HepG2 (cell line): ENCODE results near the gene LIFR. TPM values are rescaled to one million over a fixed set of nuclear protein-coding genes. Genes with fewer than 3 reads are reported as not detected.

Source experiments
- ATAD3A ChIP-seq: sonication (generic); formaldehyde crosslinking; IDR thresholded peaks from 2 replicates; pipeline ENCODE4 v1.4.0; 2020; ENCODE audit warnings: missing genetic modification reagents
- BCL3 ChIP-seq: sonication (generic); formaldehyde crosslinking; IDR thresholded peaks from 2 replicates; pipeline ENCODE4 v1.5.1; 2020; ENCODE audit warnings: mild to moderate bottlenecking, missing genetic modification reagents, moderate library complexity
- BRD4 ChIP-seq: sonication (generic); formaldehyde crosslinking; IDR thresholded peaks from 2 replicates; pipeline ENCODE4 v1.4.0; 2020; ENCODE audit warnings: missing genetic modification reagents
- CREM ChIP-seq, 2 experiments: sonication (generic) in 1 of 2; formaldehyde crosslinking in 1 of 2; IDR thresholded peaks; 2 replicates each; pipeline versions ENCODE4 v1.4.0 to v1.6.1; 2016 to 2020; ENCODE audit warnings: antibody characterized with exemption in 1 of 2, mild to moderate bottlenecking in 1 of 2, missing genetic modification reagents in 1 of 2
- EHMT2 ChIP-seq: fragments of 200-600 bp; sonication (generic); IDR thresholded peaks from 2 replicates; pipeline ENCODE4 v1.7.0; 2017; ENCODE audit warnings: antibody characterized with exemption, low read depth, low read length, borderline replicate concordance
- ELF1 ChIP-seq: sonication (generic); formaldehyde crosslinking; IDR thresholded peaks from 2 replicates; pipeline ENCODE4 v1.4.0; 2020; ENCODE audit warnings: missing genetic modification reagents
- FOXM1 ChIP-seq: sonication (generic); formaldehyde crosslinking; IDR thresholded peaks from 2 replicates; pipeline ENCODE4 v1.5.0; 2020; ENCODE audit warnings: missing genetic modification reagents
- IKZF4 ChIP-seq: sonication (generic); formaldehyde crosslinking; IDR thresholded peaks from 2 replicates; pipeline ENCODE4 v1.5.1; 2020; ENCODE audit warnings: borderline replicate concordance, mild to moderate bottlenecking, low read depth, missing genetic modification reagents; ENCODE audit errors: not compliant biosample characterization
- IRF2 ChIP-seq: IDR thresholded peaks from 2 replicates; pipeline ENCODE4 v1.6.1; 2018; ENCODE audit warnings: missing genetic modification reagents, missing compliant biosample characterization
- KLF12 ChIP-seq: sonication (generic); formaldehyde crosslinking; IDR thresholded peaks from 2 replicates; pipeline ENCODE4 v1.4.0; 2020; ENCODE audit warnings: missing genetic modification reagents, borderline replicate concordance
- KMT2B ChIP-seq: IDR thresholded peaks from 2 replicates; pipeline ENCODE4 v1.6.1; 2016; ENCODE audit warnings: missing genetic modification reagents, missing compliant biosample characterization
- MTA1 ChIP-seq: sonication (generic); formaldehyde crosslinking; IDR thresholded peaks from 2 replicates; pipeline ENCODE4 v1.4.0; 2020; ENCODE audit warnings: missing genetic modification reagents, mild to moderate bottlenecking, borderline replicate concordance
- NFKB2 ChIP-seq: sonication (generic); formaldehyde crosslinking; IDR thresholded peaks from 2 replicates; pipeline ENCODE4 v1.4.0; 2020; ENCODE audit warnings: missing genetic modification reagents, borderline replicate concordance
- PITX1 ChIP-seq: sonication (generic); formaldehyde crosslinking; IDR thresholded peaks from 2 replicates; pipeline ENCODE4 v1.5.1; 2020; ENCODE audit warnings: mild to moderate bottlenecking, missing genetic modification reagents
- TCF12 ChIP-seq, 2 experiments: fragments of 450-650 bp in 1 of 2; sonication (generic) in 1 of 2; formaldehyde crosslinking in 1 of 2; IDR thresholded peaks; 2 replicates each; pipeline versions ENCODE4 v1.6.1 to v1.8.0; 2017 to 2022; ENCODE audit warnings: antibody characterized with exemption in 1 of 2, mild to moderate bottlenecking in 1 of 2, missing genetic modification reagents in 1 of 2, moderate library complexity in 1 of 2
- UBTF ChIP-seq: sonication (generic); formaldehyde crosslinking; IDR thresholded peaks from 2 replicates; pipeline ENCODE4 v1.4.0; 2020; ENCODE audit warnings: mild to moderate bottlenecking, missing genetic modification reagents
- ZNF850 ChIP-seq: sonication (generic); formaldehyde crosslinking; conservative IDR thresholded peaks from 2 replicates; pipeline ENCODE4 v1.9.0; 2021; ENCODE audit warnings: mild to moderate bottlenecking, missing genetic modification reagents
- polyA plus RNA-seq, 8 experiments: library from polyadenylated mRNA; depleted of rRNA in 3 of 8; stranded (reverse) in 7 of 8; unstranded in 1 of 8; fragments of >200 nt; fragmentation: Illumina TruSeq in 4 of 8; extraction: Trizol in 4 of 8; gene quantifications; 2 replicates each; pipeline versions ENCODE4 v1.2.1 to v1.2.3, GENCODE V29; 2011 to 2016; ENCODE audit warnings: low read depth in 4 of 8, missing spikeins in 1 of 8, mixed read lengths in 1 of 8; ENCODE audit not compliant: insufficient read depth in 1 of 8
- total RNA-seq, 5 experiments: library from RNA; depleted of rRNA; stranded (reverse); fragments of >200 nt; fragmentation: Illumina TruSeq; extraction: Trizol; gene quantifications; 2 replicates each; pipeline ENCODE4 v1.2.3, GENCODE V29; 2016; ENCODE audit warnings: low read depth in 1 of 5
- TF ChIP-seq, protein P1 (sequence below): sonication (generic); formaldehyde crosslinking; IDR thresholded peaks from 2 replicates; pipeline ENCODE4 v1.5.1; 2020; ENCODE audit warnings: missing genetic modification reagents, mild to moderate bottlenecking, borderline replicate concordance
- TF ChIP-seq, protein P2 (sequence below): sonication (generic); formaldehyde crosslinking; IDR thresholded peaks from 2 replicates; pipeline ENCODE4 v1.9.0; 2021; ENCODE audit warnings: missing genetic modification reagents, mild to moderate bottlenecking, borderline replicate concordance
- TF ChIP-seq, protein P3 (sequence below): sonication (generic); formaldehyde crosslinking; IDR thresholded peaks from 2 replicates; pipeline ENCODE4 v1.5.0; 2020; ENCODE audit warnings: missing genetic modification reagents
- TF ChIP-seq, protein P4 (sequence below): sonication (generic); formaldehyde crosslinking; IDR thresholded peaks from 2 replicates; pipeline ENCODE4 v1.9.0; 2021; ENCODE audit warnings: missing genetic modification reagents, mild to moderate bottlenecking, borderline replicate concordance

The LIFR gene
- total and polyA plus RNA-seq, 2 of the 13 experiments (the other 11 are each of a cell fraction or from before 2014, with no cell fraction given), result 6.3 to 25.2 TPM

DNA sequence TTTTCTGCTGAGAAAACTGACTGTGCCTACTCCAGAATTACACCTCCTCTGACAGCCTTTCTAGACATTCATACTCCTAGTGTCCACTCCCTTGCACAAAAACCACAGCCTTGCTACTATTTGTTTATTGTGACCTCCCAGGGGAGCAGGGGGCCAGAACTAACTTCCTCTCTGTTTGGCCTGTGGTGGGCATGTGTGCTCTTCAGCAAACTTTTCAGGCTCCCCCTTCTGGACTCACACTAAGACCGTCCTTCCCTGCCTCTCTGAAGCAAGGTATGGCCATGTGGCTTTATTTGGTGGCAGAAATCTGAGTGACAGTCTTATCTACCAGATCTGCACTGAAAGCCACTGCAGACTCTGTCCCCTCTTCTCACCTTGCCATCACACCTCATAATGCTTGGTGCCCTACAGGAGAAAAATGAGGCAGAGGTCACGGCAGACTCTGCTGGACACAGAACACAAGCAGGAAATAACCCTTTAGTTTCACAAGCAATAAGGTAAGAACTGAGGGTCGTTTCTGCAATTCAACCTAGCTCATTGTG lies 28.2 kb downstream of the LIFR start (continued):
- TF ChIP-seq, protein P1, sequence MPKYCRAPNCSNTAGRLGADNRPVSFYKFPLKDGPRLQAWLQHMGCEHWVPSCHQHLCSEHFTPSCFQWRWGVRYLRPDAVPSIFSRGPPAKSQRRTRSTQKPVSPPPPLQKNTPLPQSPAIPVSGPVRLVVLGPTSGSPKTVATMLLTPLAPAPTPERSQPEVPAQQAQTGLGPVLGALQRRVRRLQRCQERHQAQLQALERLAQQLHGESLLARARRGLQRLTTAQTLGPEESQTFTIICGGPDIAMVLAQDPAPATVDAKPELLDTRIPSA, result no peak
- TF ChIP-seq EHMT2 (no peak), IKZF4 (CRISPR knock-in tag) (no peak), ZNF850 (no peak), NFKB2 (CRISPR knock-in tag) (no peak), MTA1 (no peak; the same call in 1 of the 2 replicates), KMT2B (CRISPR knock-in tag) (peak; percentile 48; the same call in 1 of the 2 replicates), PITX1 (CRISPR knock-in tag) (peak; percentile 43; the same call in 1 of the 2 replicates), BCL3 (CRISPR knock-in tag) (0 out of 2 replicates have a peak, but pooled peaks have one; percentile 23), UBTF (CRISPR knock-in tag) (no peak), IRF2 (CRISPR knock-in tag) (peak; percentile 60), TCF12 (IDR thresholded peaks at IDR 0.05) (no peak), TCF12 (CRISPR knock-in tag; IDR thresholded peaks at IDR 0.05) (peak; percentile 67; the same call in 1 of the 2 replicates), FOXM1 (CRISPR knock-in tag) (no peak), ATAD3A (CRISPR knock-in tag) (no peak), CREM (IDR thresholded peaks at IDR 0.05) (peak; percentile 23; the same call in 1 of the 2 replicates), CREM (CRISPR knock-in tag; IDR thresholded peaks at IDR 0.05) (no peak), KLF12 (CRISPR knock-in tag) (no peak), BRD4 (no peak), ELF1 (CRISPR knock-in tag) (no peak)
- TF ChIP-seq, protein P2, sequence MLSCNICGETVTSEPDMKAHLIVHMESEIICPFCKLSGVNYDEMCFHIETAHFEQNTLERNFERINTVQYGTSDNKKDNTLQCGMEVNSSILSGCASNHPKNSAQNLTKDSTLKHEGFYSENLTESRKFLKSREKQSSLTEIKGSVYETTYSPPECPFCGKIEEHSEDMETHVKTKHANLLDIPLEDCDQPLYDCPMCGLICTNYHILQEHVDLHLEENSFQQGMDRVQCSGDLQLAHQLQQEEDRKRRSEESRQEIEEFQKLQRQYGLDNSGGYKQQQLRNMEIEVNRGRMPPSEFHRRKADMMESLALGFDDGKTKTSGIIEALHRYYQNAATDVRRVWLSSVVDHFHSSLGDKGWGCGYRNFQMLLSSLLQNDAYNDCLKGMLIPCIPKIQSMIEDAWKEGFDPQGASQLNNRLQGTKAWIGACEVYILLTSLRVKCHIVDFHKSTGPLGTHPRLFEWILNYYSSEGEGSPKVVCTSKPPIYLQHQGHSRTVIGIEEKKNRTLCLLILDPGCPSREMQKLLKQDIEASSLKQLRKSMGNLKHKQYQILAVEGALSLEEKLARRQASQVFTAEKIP (CRISPR knock-in tag), result no peak
- TF ChIP-seq, protein P3, sequence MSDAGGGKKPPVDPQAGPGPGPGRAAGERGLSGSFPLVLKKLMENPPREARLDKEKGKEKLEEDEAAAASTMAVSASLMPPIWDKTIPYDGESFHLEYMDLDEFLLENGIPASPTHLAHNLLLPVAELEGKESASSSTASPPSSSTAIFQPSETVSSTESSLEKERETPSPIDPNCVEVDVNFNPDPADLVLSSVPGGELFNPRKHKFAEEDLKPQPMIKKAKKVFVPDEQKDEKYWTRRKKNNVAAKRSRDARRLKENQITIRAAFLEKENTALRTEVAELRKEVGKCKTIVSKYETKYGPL (CRISPR knock-in tag), result no peak
- TF ChIP-seq, protein P4, sequence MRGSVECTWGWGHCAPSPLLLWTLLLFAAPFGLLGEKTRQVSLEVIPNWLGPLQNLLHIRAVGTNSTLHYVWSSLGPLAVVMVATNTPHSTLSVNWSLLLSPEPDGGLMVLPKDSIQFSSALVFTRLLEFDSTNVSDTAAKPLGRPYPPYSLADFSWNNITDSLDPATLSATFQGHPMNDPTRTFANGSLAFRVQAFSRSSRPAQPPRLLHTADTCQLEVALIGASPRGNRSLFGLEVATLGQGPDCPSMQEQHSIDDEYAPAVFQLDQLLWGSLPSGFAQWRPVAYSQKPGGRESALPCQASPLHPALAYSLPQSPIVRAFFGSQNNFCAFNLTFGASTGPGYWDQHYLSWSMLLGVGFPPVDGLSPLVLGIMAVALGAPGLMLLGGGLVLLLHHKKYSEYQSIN, result no peak
